ENCODE data around the gene LAMA3.

- TF ChIP-seq CTCF (IDR thresholded peaks at IDR 0.05), result no peak
- TF ChIP-seq EZH2 (IDR thresholded peaks at IDR 0.05), result no peak
These were observed 235.6 kb downstream of the LAMA3 start for GRCh38 chr18:23924813-23925212.

Measured in neural progenitor cell (in vitro differentiated cells).